ENCODE measurements around the gene CARS1. TPM values are rescaled to one million over a fixed set of nuclear protein-coding genes. Genes with fewer than 3 reads are reported as not detected.

CARS1 gene
- polyA plus RNA-seq, 2 donors, result 22.8 to 29.0 TPM

DNA sequence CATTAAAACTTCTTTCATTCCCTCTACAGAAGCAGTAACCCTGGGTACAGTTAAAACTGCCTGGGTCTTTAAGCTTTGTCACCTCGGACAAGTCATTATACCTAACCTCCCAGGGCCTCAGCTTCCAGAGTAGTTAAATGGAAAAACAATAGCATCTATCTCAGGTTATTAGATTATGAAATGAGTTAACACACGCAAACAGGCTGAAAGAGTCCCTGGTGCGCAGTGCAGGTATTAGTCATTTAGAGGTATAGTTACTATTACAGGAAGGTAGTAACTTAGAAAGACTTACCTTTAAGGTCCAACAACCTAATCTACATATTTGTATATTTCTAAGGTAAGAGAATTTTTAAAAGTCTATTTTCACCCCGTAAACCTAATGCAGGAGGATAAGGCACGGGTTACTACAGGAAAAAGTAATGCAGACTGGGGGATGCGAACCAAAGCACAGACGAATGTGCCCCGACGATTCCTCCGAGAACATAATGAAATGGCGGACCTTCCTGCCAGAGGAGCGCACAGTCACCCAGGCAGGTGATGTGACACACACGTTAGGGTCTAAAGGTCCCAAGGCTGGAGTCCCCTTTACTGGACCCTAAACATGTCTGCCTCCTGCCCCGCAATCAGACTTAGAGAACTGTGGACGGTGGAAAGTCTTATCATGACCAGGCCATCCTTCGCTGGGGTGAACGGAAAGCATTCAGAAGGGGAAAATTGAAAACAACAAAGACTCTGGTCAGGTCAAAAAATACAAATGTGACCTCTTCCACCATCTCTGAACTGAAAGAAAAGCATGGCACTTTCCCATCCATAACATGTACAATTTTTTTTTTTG is 66.4 kb downstream of the CARS1 start:
- peak overlapping the region; percentile 96 to 99 for H3K27ac ChIP-seq (ENCODE audit: low read depth in 2 of 2, low read length in 1 of 2)
- 2 to 3% methylated on average over 17 of the region's 17 CpGs for WGBS, 2 donors
- no peaks in the 10 kb centered on the region for H3K27me3 ChIP-seq (ENCODE audit: control insufficient read depth in 1 of 2, insufficient read depth in 2 of 2, low read length in 2 of 2)
- no peaks in the 10 kb centered on the region for H3K9me3 ChIP-seq (ENCODE audit: control insufficient read depth in 2 of 2, insufficient read depth in 1 of 2, low read depth in 1 of 2, low read length in 1 of 2)
- H3K36me3 ChIP-seq (ENCODE audit: control insufficient read depth in 2 of 2, insufficient read depth in 2 of 2, low read length in 1 of 2), result no peaks in the 10 kb centered on the region
- H3K4me3 ChIP-seq (ENCODE audit: low read depth in 1 of 2, low read length in 2 of 2), result peak overlapping the region; percentile 67
- H3K4me1 ChIP-seq (ENCODE audit: control insufficient read depth in 2 of 2, insufficient read depth in 2 of 2, low read length in 1 of 2), result peaks cover 3 to 7% of the 10 kb centered on the region in 2 donors

DNA sequence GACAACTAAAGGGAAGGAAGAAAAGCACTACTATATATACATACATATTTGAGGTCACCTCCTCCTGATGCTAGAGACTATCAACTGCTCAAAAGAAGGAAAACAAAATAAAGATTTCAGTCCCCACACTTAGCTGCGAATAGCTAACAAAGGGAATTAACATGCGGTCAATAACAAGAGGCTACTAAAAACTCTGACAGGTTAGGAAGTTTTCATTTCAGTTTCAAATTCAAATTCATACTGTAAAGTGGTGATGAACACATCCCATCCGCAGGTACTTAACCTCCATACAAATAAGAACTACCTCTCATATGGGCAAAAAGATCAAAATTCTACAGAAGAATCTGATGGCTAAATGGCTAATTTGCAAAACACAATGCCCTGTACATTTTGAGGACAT is 67.7 kb downstream of the CARS1 start:
- 12 to 13% methylated on average over 3 of the region's 3 CpGs for WGBS, 2 donors
- H3K4me3 ChIP-seq (ENCODE audit: low read depth in 1 of 2, low read length in 2 of 2), result peak overlapping the region in 1 of 2 donors; percentile 67
- peaks cover 0 to under 1% of the 10 kb centered on the region in 2 donors for H3K36me3 ChIP-seq (ENCODE audit: control insufficient read depth in 2 of 2, insufficient read depth in 2 of 2, low read length in 1 of 2)
- H3K4me1 ChIP-seq (ENCODE audit: control insufficient read depth in 2 of 2, insufficient read depth in 2 of 2, low read length in 1 of 2), result peaks cover 3 to 7% of the 10 kb centered on the region in 2 donors
- no peaks in the 10 kb centered on the region for H3K27me3 ChIP-seq (ENCODE audit: control insufficient read depth in 1 of 2, insufficient read depth in 2 of 2, low read length in 2 of 2)
- no peaks in the 10 kb centered on the region for H3K9me3 ChIP-seq (ENCODE audit: control insufficient read depth in 2 of 2, insufficient read depth in 1 of 2, low read depth in 1 of 2, low read length in 1 of 2)
- peak overlapping the region in 1 of 2 donors; percentile 11 for H3K27ac ChIP-seq (ENCODE audit: low read depth in 2 of 2, low read length in 1 of 2)

DNA sequence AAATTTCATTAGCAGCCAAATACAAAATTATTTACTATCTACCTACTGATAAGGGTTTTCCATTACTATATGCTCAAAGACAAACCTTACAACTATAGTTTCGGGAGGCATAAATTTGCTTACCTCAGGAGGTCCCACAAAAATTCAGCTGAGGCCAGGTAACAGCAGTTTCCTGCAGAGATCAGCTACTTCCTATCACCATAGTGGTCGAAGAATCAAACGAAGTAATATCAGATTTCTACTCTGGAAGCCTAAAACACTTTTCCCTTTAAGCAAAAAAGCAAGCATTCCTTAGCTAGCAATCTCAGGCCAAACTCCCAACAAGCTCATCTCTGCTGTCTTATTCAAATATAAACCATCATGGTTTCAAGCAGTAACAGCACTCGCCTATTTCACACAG is 68.2 kb downstream of the CARS1 start:
- peak overlapping the region in 1 of 2 donors; percentile 41 for H3K27ac ChIP-seq (ENCODE audit: low read depth in 2 of 2, low read length in 1 of 2)
- peaks cover 3 to 7% of the 10 kb centered on the region in 2 donors for H3K4me1 ChIP-seq (ENCODE audit: control insufficient read depth in 2 of 2, insufficient read depth in 2 of 2, low read length in 1 of 2)

DNA sequence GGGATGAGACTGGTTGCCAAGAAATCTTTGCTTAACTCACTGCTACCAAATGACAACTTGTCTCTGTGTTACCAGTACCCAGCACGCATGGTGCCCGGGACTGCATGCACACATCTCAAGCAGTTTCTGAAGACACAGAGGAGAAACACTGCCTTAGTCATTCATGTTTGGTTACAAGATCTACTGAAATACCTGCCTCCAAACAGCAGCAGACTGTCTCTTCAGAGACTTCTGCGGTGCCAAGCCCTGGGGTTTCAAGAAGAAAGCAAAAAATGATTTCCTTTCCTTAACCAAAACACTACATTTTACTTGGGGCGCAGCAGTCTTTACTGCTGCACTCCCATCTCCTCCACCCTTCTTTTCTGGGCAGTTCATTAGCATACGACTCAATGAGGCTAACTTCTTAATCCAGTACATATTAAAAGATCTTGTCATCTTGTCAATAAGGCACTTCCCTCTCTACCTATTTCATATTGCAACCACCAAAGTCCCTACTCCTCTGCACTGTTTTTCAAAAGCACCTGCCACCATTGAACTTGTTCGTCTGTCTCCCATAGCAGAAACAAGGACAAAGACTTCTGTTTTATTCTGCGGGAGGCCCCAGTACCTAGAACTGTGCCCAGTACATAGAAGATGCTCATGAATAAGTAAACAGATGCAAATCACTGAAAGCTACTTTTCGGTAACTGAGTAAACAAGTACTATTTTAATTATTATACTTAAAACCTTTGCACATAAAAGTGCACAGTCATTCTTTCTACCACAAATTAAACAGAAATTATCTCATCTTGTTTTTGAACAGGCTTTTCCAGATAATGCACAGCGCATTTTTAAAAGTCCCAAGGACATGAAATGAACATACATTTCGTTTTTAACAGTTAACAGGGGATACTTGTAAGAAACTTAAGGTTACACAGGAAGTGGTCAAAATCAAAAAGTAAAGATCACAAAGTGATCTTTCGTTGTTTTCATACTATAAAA is 69.1 kb downstream of the CARS1 start:
- 25 to 32% methylated on average over 11 of the region's 11 CpGs for WGBS, 2 donors
- Histone ChIP-seq H3K27ac (ENCODE audit: low read depth in 2 of 2, low read length in 1 of 2) (peak overlapping the region; percentile 32 to 63), H3K4me1 (ENCODE audit: control insufficient read depth in 2 of 2, insufficient read depth in 2 of 2, low read length in 1 of 2) (peaks cover 3 to 7% of the 10 kb centered on the region in 2 donors)

More for the DNA sequence above, 68.2 kb downstream of the CARS1 start:
- Histone ChIP-seq H3K4me3 (ENCODE audit: low read depth in 1 of 2, low read length in 2 of 2) (peak overlapping the region in 1 of 2 donors; percentile 67), H3K9me3 (ENCODE audit: control insufficient read depth in 2 of 2, insufficient read depth in 1 of 2, low read depth in 1 of 2, low read length in 1 of 2) (no peaks in the 10 kb centered on the region), H3K36me3 (ENCODE audit: control insufficient read depth in 2 of 2, insufficient read depth in 2 of 2, low read length in 1 of 2) (peaks cover 0 to 2% of the 10 kb centered on the region in 2 donors), H3K27me3 (ENCODE audit: control insufficient read depth in 1 of 2, insufficient read depth in 2 of 2, low read length in 2 of 2) (no peaks in the 10 kb centered on the region)
- WGBS, 2 donors, result 13 to 17% methylated on average over 4 of the region's 4 CpGs

DNA sequence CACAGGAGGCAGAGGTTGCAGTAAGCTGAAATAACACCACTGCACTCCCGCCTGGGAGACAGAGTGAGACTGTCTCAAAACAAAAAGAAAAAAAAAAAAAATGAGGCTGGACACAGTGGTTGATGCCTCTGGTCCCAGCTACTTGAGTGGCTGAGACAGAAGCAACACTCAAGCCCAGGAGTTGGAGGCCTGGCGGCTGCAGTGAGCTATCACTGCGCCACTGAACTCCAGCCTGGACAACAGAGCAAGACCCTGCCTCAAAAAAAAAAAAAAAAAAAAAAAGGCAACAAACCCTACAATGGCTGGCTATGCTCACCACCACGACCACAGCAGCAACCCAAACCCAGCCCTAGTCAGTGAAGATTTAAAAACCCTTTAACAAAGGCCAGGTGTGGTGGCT is 73.3 kb downstream of the CARS1 start:
- WGBS, 2 donors, result 92 to 93% methylated on average over 4 of the region's 4 CpGs
- Histone ChIP-seq H3K4me1 (ENCODE audit: control insufficient read depth in 2 of 2, insufficient read depth in 2 of 2, low read length in 1 of 2) (peaks cover 0 to 4% of the 10 kb centered on the region in 2 donors), H3K4me3 (ENCODE audit: low read depth in 1 of 2, low read length in 2 of 2) (no peak overlapping the region)

More for the DNA sequence above, 69.1 kb downstream of the CARS1 start:
- Histone ChIP-seq H3K27me3 (ENCODE audit: control insufficient read depth in 1 of 2, insufficient read depth in 2 of 2, low read length in 2 of 2) (no peaks in the 10 kb centered on the region), H3K36me3 (ENCODE audit: control insufficient read depth in 2 of 2, insufficient read depth in 2 of 2, low read length in 1 of 2) (peaks cover 0 to 2% of the 10 kb centered on the region in 2 donors), H3K9me3 (ENCODE audit: control insufficient read depth in 2 of 2, insufficient read depth in 1 of 2, low read depth in 1 of 2, low read length in 1 of 2) (no peaks in the 10 kb centered on the region), H3K4me3 (ENCODE audit: low read depth in 1 of 2, low read length in 2 of 2) (peak overlapping the region in 1 of 2 donors; percentile 67)

DNA sequence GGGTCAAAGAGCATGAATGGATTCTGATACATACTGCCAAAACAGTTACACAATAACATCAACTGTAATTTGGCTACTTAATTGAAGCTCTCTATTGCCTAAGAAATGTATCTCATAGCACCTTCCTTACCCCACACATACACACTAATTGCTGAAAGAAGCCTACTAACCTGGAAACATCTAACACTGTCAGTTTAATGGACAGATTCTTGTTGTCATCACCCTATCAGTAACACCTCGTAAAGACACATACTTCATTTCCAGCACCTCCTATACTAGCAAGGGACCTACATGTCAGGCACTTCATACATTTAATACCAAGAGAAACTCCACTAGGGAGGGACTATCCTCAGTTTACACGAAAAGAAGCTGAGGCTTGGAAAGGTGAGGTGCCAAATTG is 75.0 kb downstream of the CARS1 start:
- Histone ChIP-seq H3K27me3 (ENCODE audit: control insufficient read depth in 1 of 2, insufficient read depth in 2 of 2, low read length in 2 of 2) (no peaks in the 10 kb centered on the region), H3K4me3 (ENCODE audit: low read depth in 1 of 2, low read length in 2 of 2) (no peak overlapping the region), H3K9me3 (ENCODE audit: control insufficient read depth in 2 of 2, insufficient read depth in 1 of 2, low read depth in 1 of 2, low read length in 1 of 2) (no peaks in the 10 kb centered on the region), H3K4me1 (ENCODE audit: control insufficient read depth in 2 of 2, insufficient read depth in 2 of 2, low read length in 1 of 2) (peaks cover 0 to 2% of the 10 kb centered on the region in 2 donors), H3K36me3 (ENCODE audit: control insufficient read depth in 2 of 2, insufficient read depth in 2 of 2, low read length in 1 of 2) (peaks cover 0 to 5% of the 10 kb centered on the region in 2 donors), H3K27ac (ENCODE audit: low read depth in 2 of 2, low read length in 1 of 2) (peak overlapping the region in 1 of 2 donors; percentile 30)
- 38 to 50% methylated on average over 2 of the region's 2 CpGs for WGBS, 2 donors

More for the DNA sequence above, 73.3 kb downstream of the CARS1 start:
- Histone ChIP-seq H3K36me3 (ENCODE audit: control insufficient read depth in 2 of 2, insufficient read depth in 2 of 2, low read length in 1 of 2) (peaks cover 0 to 2% of the 10 kb centered on the region in 2 donors), H3K27me3 (ENCODE audit: control insufficient read depth in 1 of 2, insufficient read depth in 2 of 2, low read length in 2 of 2) (no peaks in the 10 kb centered on the region), H3K27ac (ENCODE audit: low read depth in 2 of 2, low read length in 1 of 2) (no peak overlapping the region), H3K9me3 (ENCODE audit: control insufficient read depth in 2 of 2, insufficient read depth in 1 of 2, low read depth in 1 of 2, low read length in 1 of 2) (no peaks in the 10 kb centered on the region)

DNA sequence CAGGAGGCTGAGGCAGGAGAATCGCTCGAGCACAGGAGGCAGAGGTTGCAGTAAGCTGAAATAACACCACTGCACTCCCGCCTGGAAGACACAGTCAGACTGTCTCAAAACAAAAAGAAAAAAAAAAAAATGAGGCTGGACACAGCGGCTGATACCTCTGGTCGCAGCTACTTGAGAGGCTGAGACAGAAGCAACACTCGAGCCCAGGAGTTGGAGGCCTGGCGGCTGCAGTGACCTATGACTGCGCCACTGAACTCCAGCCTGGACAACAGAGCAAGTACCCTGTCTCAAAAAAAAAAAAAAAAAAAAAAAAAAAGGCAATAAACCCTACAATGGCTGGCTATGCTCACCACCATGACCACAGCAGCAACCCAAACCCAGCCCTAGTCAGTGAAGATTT is 76.1 kb downstream of the CARS1 start:
- Histone ChIP-seq H3K36me3 (ENCODE audit: control insufficient read depth in 2 of 2, insufficient read depth in 2 of 2, low read length in 1 of 2) (peaks cover 4 to 10% of the 10 kb centered on the region in 2 donors), H3K27ac (ENCODE audit: low read depth in 2 of 2, low read length in 1 of 2) (peak overlapping the region in 1 of 2 donors; percentile 21), H3K9me3 (ENCODE audit: control insufficient read depth in 2 of 2, insufficient read depth in 1 of 2, low read depth in 1 of 2, low read length in 1 of 2) (no peaks in the 10 kb centered on the region), H3K4me1 (ENCODE audit: control insufficient read depth in 2 of 2, insufficient read depth in 2 of 2, low read length in 1 of 2) (peaks cover 0 to 2% of the 10 kb centered on the region in 2 donors), H3K4me3 (ENCODE audit: low read depth in 1 of 2, low read length in 2 of 2) (no peak overlapping the region), H3K27me3 (ENCODE audit: control insufficient read depth in 1 of 2, insufficient read depth in 2 of 2, low read length in 2 of 2) (no peaks in the 10 kb centered on the region)
- 74 to 88% methylated on average over 8 of the region's 8 CpGs for WGBS, 2 donors

DNA sequence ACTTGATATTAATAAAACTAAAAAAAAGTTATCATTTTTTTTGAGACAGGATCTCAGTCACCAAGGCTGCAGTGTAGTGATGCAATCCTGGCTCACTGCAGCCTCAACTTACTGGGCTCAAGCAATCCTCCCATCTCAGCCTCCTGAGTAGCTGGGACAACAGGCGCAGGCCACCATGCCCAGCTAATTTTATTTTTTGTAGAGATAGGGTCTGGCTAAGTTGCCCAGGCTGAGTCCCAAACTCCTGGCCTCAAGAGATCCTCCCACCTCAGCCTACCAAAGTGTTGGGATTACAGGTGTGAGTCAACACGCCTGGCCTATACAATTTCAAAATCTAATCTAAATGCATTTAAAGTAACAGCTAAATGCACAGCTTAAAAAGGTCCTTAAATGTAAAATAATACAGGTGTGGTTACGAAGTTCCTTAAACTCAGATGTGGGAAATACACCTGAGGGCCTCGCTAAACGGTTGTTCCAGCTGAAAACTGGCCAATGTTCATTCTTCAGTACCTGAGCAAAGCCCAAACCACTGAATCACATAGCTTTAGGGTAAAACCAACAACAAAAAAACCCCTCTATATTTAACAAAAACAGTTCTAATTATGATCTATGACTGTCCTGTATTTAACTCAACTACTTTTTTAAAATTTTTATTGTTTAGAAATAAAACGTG is 76.9 kb downstream of the CARS1 start:
- peaks cover 0 to 2% of the 10 kb centered on the region in 2 donors for H3K4me1 ChIP-seq (ENCODE audit: control insufficient read depth in 2 of 2, insufficient read depth in 2 of 2, low read length in 1 of 2)
- H3K27ac ChIP-seq (ENCODE audit: low read depth in 2 of 2, low read length in 1 of 2), result peak overlapping the region in 1 of 2 donors; percentile 60
- no peaks in the 10 kb centered on the region for H3K27me3 ChIP-seq (ENCODE audit: control insufficient read depth in 1 of 2, insufficient read depth in 2 of 2, low read length in 2 of 2)
- 45 to 55% methylated on average over 6 of the region's 6 CpGs for WGBS, 2 donors
- no peaks in the 10 kb centered on the region for H3K9me3 ChIP-seq (ENCODE audit: control insufficient read depth in 2 of 2, insufficient read depth in 1 of 2, low read depth in 1 of 2, low read length in 1 of 2)
- H3K4me3 ChIP-seq (ENCODE audit: low read depth in 1 of 2, low read length in 2 of 2), result no peak overlapping the region
- H3K36me3 ChIP-seq (ENCODE audit: control insufficient read depth in 2 of 2, insufficient read depth in 2 of 2, low read length in 1 of 2), result peaks cover 10 to 12% of the 10 kb centered on the region in 2 donors

DNA sequence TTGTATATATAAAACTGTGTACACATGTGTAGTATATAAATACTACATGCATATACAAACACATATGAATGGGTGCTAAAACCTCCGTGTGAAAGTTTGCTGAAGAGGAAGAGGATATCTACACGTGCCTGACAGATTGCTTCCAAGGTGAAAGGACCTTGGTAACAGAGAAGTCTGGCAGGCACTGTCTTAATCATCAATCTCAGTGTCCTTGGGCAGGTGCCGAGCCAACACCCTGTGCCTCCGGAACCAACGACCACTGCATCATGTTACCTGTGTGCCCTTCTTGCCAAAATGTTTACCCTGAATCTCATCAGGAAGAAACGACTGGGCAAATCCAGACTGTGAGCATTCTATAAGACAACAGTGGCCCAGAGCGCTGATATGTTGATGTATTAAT is 80.1 kb downstream of the CARS1 start:
- Histone ChIP-seq H3K27me3 (ENCODE audit: control insufficient read depth in 1 of 2, insufficient read depth in 2 of 2, low read length in 2 of 2) (no peaks in the 10 kb centered on the region), H3K4me3 (ENCODE audit: low read depth in 1 of 2, low read length in 2 of 2) (no peak overlapping the region), H3K9me3 (ENCODE audit: control insufficient read depth in 2 of 2, insufficient read depth in 1 of 2, low read depth in 1 of 2, low read length in 1 of 2) (no peaks in the 10 kb centered on the region), H3K27ac (ENCODE audit: low read depth in 2 of 2, low read length in 1 of 2) (no peak overlapping the region), H3K36me3 (ENCODE audit: control insufficient read depth in 2 of 2, insufficient read depth in 2 of 2, low read length in 1 of 2) (peaks cover 15 to 22% of the 10 kb centered on the region in 2 donors), H3K4me1 (ENCODE audit: control insufficient read depth in 2 of 2, insufficient read depth in 2 of 2, low read length in 1 of 2) (peaks cover 0 to 2% of the 10 kb centered on the region in 2 donors)
- WGBS, 2 donors, result 51 to 55% methylated on average over 7 of the region's 7 CpGs
